Lung (tissue), 12 donors: ENCODE results near the gene FAM50B. TPM values are rescaled to one million over a fixed set of nuclear protein-coding genes. Genes with fewer than 3 reads are reported as not detected.

Source experiments
- ATAC-seq: fragments of 200-7000 bp; cut with Tn5 transposase; one replicate; pipeline ENCODE4 v1.9.1; 2020; ENCODE audit warnings: moderate number of reproducible peaks; ENCODE audit not compliant: insufficient read depth, low FRiP score
- DNase-seq, 3 donors: peaks; one replicate each; pipeline ENCODE4 v3.0.0-alpha.2; 2013 to 2017
- H3K27ac ChIP-seq, 2 donors: one replicate each; pipeline ENCODE4 v1.5.1; 2013; ENCODE audit warnings: mild to moderate bottlenecking in 2 of 2, moderate library complexity in 2 of 2, control low read depth in 1 of 2, inconsistent platforms in 1 of 2, low read depth in 1 of 2, low read length in 1 of 2
- H3K27me3 ChIP-seq, 3 donors: one replicate each; pipeline ENCODE4 v1.5.1; 2013; ENCODE audit warnings: low read length in 2 of 3; ENCODE audit not compliant: control insufficient read depth in 3 of 3, insufficient read depth in 3 of 3
- H3K36me3 ChIP-seq, 4 donors: one replicate each; pipeline ENCODE4 v1.5.1; 2013; ENCODE audit warnings: low read length in 4 of 4, mild to moderate bottlenecking in 1 of 4, moderate library complexity in 1 of 4; ENCODE audit not compliant: control insufficient read depth in 4 of 4, insufficient read depth in 4 of 4
- H3K4me1 ChIP-seq, 5 donors: one replicate each; pipeline ENCODE4 v1.5.1; 2013; ENCODE audit warnings: low read length in 5 of 5, mild to moderate bottlenecking in 2 of 5, moderate library complexity in 1 of 5; ENCODE audit not compliant: control insufficient read depth in 5 of 5, insufficient read depth in 5 of 5
- H3K4me3 ChIP-seq: one replicate; pipeline ENCODE4 v1.5.1; 2013; ENCODE audit warnings: mild to moderate bottlenecking, control low read depth, moderate library complexity
- H3K9ac ChIP-seq, 2 donors: one replicate each; pipeline ENCODE4 v1.5.1; 2013; ENCODE audit warnings: low read length in 2 of 2, control low read depth in 1 of 2; ENCODE audit not compliant: insufficient read depth in 1 of 2
- H3K9me3 ChIP-seq, 4 donors: one replicate each; pipeline ENCODE4 v1.5.1; 2013; ENCODE audit warnings: low read length in 3 of 4, mild to moderate bottlenecking in 1 of 4, moderate library complexity in 1 of 4; ENCODE audit not compliant: control insufficient read depth in 4 of 4, insufficient read depth in 3 of 4
- WGBS, 2 donors: extraction: QIAGEN DNeasy Blood & Tissue Kit; methylation state at CpG; one replicate each; pipeline ENCODE4 v1.1.7; 2013; 5-methylcytosine and 5-hydroxymethylcytosine counted together
- polyA plus RNA-seq, 2 donors: library from polyadenylated mRNA; stranded (reverse); fragments of 200-250 nt; gene quantifications; one replicate each; pipeline ENCODE4 v1.2.1, GENCODE V29; 2013
- total RNA-seq, 2 donors: library from RNA; depleted of rRNA in 1 of 2; stranded (reverse); fragments of >200 nt in 1 of 2; gene quantifications; one replicate each; pipeline ENCODE4 v1.2.1, GENCODE V29; 2014 to 2021
- TF ChIP-seq, protein P1 (sequence below): IDR thresholded peaks from 2 replicates; pipeline ENCODE4 v1.5.1; 2012; ENCODE audit warnings: mild to moderate bottlenecking; ENCODE audit errors: control extremely low read depth, extremely low read depth
- donor health status: control.
- donor health status: control.
- donor health status: Bipolar disorder and iron deficiency.
- donor health status: healthy.
- donor health status: DM: yes; HTN: yes; CAD: no.

FAM50B gene
- total and polyA plus RNA-seq, 4 donors = 7.1 to 15.8 (median 11.3) TPM

DNA sequence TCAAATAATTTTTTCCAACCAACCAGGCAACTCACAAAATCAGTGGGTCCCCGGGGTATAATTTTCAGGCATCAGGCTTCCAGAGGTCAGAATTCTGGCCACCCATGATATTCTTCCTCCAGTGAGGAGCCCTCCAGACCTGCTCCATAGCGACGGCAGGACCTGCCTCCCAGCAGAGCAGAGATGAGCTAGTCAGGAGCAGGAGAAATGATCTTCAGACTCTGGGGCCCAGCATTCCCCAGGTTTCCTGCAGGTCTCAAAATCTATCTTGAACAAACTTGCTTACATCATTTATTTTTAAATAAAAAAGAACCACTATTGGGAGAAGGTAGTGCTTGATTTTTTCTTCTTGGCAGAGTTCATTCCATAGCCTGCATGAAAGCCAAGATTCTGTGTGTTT lies 44.7 kb downstream of the FAM50B start:
- H3K27me3 ChIP-seq = no peaks in the 10 kb centered on the region
- 92 to 94% methylated on average over 3 of the region's 3 CpGs for WGBS, 2 donors

DNA sequence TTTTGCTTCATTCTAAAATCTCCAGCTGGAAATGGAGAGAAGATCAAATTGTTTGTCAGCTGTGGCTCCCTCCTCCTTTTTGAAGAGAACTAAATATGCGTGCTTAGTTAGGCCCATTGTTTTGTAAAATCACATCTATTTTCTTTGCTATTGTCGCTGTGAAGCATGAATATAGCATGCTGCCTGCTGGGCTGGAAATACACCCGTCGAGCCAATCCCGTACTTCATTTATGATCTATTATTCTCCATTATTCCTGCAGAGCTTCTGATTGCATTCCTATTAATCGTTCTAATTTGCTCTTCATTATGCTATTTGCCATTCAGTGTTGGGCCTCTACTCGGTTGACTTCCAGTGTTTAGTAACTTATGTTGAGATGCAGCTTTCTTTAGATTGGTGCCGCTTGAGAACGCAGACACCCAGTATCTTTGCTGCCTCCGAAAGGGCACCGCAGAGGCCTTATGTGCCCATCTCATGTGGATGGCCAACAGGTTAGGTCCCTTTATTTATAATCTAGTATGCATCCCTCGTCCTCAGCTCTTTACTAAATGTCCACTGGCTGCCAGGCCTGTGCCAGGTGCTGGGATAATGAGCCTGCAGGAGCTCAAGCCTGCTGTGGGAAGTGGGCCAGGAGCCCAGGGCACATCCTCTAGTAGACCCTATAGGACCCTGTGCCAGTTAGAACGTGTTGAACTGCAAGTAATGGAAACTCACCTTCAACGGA lies 45.6 kb downstream of the FAM50B start:
- Histone ChIP-seq H3K9ac (no peak overlapping the region), H3K4me3 (no peak overlapping the region), H3K27me3 (no peaks in the 10 kb centered on the region), H3K36me3 (no peaks in the 10 kb centered on the region), H3K9me3 (peaks cover 0 to 5% (median 0%) of the 10 kb centered on the region in 4 donors), H3K27ac (no peak overlapping the region), H3K4me1 (peaks cover 0 to 5% (median 0%) of the 10 kb centered on the region in 5 donors)
- DNase-seq = no peak
- TF ChIP-seq, protein P1, sequence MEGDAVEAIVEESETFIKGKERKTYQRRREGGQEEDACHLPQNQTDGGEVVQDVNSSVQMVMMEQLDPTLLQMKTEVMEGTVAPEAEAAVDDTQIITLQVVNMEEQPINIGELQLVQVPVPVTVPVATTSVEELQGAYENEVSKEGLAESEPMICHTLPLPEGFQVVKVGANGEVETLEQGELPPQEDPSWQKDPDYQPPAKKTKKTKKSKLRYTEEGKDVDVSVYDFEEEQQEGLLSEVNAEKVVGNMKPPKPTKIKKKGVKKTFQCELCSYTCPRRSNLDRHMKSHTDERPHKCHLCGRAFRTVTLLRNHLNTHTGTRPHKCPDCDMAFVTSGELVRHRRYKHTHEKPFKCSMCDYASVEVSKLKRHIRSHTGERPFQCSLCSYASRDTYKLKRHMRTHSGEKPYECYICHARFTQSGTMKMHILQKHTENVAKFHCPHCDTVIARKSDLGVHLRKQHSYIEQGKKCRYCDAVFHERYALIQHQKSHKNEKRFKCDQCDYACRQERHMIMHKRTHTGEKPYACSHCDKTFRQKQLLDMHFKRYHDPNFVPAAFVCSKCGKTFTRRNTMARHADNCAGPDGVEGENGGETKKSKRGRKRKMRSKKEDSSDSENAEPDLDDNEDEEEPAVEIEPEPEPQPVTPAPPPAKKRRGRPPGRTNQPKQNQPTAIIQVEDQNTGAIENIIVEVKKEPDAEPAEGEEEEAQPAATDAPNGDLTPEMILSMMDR = no peak
- 88 to 94% methylated on average over 14 of the region's 14 CpGs for WGBS, 2 donors
- no peak for ATAC-seq

More for the DNA sequence above, 44.7 kb downstream of the FAM50B start:
- Histone ChIP-seq H3K27ac (no peak overlapping the region), H3K4me1 (peaks cover 0 to 5% (median 0%) of the 10 kb centered on the region in 5 donors), H3K9ac (no peak overlapping the region), H3K4me3 (no peak overlapping the region), H3K36me3 (no peaks in the 10 kb centered on the region), H3K9me3 (peaks cover 0 to 3% (median 0%) of the 10 kb centered on the region in 4 donors)
- DNase-seq (no peak), ATAC-seq (no peak)
- TF ChIP-seq, protein P1 = no peak

DNA sequence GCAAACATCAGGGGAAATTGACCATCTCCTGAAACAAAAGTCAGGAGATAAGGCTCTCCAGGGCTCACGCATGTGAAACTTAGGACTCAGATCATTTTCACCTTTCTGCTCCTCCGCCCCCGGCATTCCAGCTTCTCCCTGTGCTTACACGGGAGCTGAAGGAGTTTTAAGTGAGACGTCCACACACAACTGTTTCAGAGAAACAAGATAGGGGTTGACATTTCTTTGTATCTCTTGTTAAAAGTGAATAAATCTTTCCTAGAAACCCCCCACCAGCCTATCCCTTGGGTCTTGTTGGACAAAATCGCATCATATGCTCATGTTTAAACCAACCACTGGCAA lies 46.1 kb downstream of the FAM50B start:
- H3K4me3 ChIP-seq = no peak overlapping the region
- 84 to 91% methylated on average over 6 of the region's 6 CpGs for WGBS, 2 donors
- TF ChIP-seq, protein P1 = no peak
- H3K9ac ChIP-seq = no peak overlapping the region
- no peak for DNase-seq
- no peaks in the 10 kb centered on the region for H3K27me3 ChIP-seq
- no peaks in the 10 kb centered on the region for H3K36me3 ChIP-seq
- peaks cover 0 to 5% (median 0%) of the 10 kb centered on the region in 4 donors for H3K9me3 ChIP-seq
- peaks cover 0 to 5% (median 0%) of the 10 kb centered on the region in 5 donors for H3K4me1 ChIP-seq
- H3K27ac ChIP-seq = no peak overlapping the region
- ATAC-seq = no peak
